Measurements from ENCODE around the gene SVIL.
"Not testable (repeated sequence)": the region's sequence is repeated elsewhere in the genome, so short reads cannot be mapped to it uniquely, and the experiment has no call there.

The SVIL gene

DNA sequence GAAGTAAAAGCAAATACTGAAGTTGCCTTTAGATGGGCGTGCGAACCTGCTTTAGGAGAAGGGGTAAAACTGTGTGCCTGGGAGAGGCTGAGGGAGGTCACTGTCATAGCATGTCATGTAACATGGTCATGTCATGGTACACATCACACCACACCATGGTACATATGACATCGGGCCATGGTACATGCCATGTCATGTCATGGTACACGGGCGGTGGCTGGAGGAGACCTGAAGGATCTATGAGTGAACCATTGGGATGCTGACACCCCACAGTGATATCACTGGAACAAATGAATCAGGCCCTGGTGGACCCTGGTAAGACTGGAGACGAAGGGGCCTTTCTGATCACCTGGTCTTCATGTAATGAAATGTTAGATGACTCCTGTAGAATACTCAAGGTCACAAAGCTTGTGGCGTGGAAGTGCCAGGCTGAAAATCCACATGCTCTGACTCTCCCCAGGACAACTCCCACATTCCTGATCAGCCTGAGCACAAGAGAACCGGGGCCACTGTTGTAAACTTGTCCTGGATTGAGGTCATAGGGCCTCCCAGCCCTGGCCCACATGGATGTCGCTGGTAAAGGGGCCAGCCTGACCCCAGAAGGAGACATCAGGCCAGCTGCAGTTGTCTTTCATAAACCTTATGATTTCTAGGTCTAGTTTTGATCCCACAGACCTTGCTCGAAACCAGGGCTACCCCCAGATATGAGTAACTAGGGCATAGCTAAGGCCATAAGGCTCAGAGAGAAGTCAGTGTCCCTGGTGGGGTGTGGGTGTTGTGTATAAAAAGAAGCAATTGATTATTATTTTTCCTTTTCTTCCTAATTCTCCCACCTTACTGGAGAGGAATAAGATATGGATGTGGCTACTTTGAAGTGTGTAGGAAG is 60.3 kb downstream of the SVIL start:
- not testable (repeated sequence) for DNase-seq (ENCODE audit: low read depth)

- DNase-seq (ENCODE audit: low read depth), result not testable (repeated sequence)
Measured at GRCh38 chr10:29570248-29570647, 64.5 kb downstream of the SVIL start.

- no peak for DNase-seq (ENCODE audit: low read depth)
Measured at GRCh38 chr10:29569795-29570194, 65.0 kb downstream of the SVIL start.

- no peak for DNase-seq (ENCODE audit: low read depth)
Measured at GRCh38 chr10:29567003-29567402, 67.8 kb downstream of the SVIL start.

DNA sequence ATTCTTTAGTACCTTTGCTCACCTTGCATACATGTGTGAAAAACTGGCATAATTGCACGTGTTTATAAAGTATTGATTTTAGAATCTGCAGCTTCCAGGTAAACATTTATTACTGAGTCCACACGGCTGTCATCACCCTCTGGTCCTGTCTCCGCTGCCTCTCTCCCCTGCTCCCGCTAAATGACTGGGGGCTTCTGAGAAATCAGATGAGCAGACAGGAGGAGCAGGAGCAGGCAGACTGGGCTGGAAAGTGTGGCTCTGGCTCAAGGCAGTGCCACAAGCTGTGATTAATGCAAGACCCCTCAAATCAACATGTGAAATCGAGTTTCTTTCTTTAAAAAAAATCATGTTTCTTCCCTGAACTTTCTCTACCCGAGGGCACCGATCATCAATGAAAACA is 68.6 kb downstream of the SVIL start:
- not testable (repeated sequence) for DNase-seq (ENCODE audit: low read depth)

GRCh38 chr10:29563420-29564035 is 71.2 kb downstream of the SVIL start:
- no peak for DNase-seq (ENCODE audit: low read depth)

GRCh38 chr10:29563006-29563405 is 71.8 kb downstream of the SVIL start:
- not testable (repeated sequence) for DNase-seq (ENCODE audit: low read depth)

DNA sequence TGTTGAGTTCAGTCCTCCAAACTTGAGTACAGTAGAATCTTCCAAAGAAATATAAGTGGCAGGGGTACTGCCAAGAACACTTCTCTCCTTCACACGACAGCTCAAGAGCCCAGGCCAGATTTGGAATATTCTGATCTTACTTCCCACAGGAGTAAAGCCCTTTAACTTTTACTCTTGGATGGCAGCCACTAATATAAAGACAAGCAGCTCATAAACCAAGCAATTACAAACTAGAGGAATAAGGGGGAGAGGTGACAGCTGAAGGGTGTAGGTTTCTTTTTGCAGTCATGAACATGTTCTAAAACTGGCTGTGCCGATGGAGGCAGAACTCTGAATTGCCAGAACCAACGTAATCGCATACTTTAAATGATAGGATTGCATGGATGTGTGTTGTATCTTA is 74.8 kb downstream of the SVIL start:
- DNase-seq (ENCODE audit: low read depth), result no peak

DNA sequence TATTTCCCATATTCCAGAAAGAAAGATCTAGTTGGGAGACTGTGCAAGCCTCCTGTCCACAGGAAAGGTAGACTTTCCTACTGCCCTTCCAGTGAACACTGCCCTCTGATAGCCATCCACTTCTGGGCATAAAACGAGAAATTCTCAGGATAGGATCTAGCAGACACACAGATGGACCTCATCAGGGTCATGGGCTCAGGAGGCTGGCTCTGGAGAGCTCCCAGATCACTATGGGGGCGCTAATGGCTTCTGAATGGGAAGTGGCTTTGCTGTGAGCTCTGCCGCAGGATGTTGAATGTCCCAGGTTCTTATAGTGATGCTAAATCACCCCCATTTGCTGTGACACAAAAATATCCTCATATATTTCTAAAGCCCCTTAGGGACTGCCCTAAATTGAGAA is 77.1 kb downstream of the SVIL start:
- no peak for DNase-seq (ENCODE audit: low read depth)

- no peak for DNase-seq (ENCODE audit: low read depth)
Measured at GRCh38 chr10:29555746-29556481, 78.9 kb downstream of the SVIL start.

- no peak for DNase-seq (ENCODE audit: low read depth)
Measured at GRCh38 chr10:29555091-29555745, 79.6 kb downstream of the SVIL start.

DNA sequence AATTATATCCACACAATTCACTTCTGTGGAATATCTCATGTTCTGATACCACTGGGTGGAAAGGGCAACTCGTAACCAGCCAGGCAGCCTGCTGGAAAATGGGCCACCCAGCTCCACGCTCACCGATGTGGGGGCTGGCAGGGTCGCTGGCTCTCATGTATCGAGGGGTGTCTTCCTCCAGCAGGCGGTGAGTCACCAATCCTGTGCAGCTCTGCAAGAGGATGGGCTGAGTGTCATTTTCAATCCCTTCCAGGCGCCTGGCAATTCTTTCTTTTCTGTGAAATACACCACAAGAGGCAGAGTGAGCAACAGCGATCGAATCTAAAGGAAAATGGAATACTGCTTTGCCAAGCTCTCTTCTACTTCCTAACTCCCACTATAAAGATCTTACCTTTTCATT is 80.1 kb downstream of the SVIL start:
- no peak for DNase-seq (ENCODE audit: low read depth)

DNA sequence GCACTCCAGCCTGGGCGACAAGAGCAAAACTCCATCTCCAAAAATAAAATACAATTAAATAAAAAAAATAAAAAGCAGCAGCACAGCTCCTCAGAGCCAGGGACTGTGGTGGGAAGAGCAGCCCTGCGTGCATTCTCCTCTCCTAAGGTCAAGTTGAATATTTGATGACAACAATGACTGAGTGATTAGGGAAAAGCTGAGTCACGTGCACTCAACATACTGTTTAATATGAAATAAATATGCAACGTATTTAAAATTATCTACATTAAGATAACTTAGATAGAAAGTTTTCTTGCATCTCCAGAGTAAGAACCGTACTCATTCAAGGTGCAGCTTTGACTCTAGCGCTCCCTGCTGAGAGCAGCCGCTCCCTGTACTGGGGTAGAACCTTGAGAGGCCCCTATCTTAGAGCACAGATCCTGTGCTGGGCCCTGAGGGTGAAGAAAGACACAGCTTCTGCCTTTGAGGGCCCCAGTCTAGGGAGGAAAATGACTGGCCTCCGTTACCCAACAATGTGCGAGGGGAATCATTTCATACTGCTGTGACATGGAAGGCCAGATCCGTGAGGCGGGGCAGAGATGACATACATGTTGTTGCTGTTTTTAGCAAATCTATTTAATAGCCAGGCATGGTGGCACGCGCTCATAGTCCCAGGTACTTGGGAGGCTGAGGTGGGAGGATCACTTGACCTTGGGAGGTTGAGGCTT is 81.1 kb downstream of the SVIL start:
- no peak for DNase-seq (ENCODE audit: low read depth)

- DNase-seq (ENCODE audit: low read depth), result not testable (repeated sequence)
Measured at GRCh38 chr10:29553116-29553515, 81.7 kb downstream of the SVIL start.

GRCh38 chr10:29549493-29549892 is 85.3 kb downstream of the SVIL start:
- not testable (repeated sequence) for DNase-seq (ENCODE audit: low read depth)

- no peak for DNase-seq (ENCODE audit: low read depth)
Measured at GRCh38 chr10:29546773-29547313, 87.9 kb downstream of the SVIL start.

GRCh38 chr10:29545122-29545521 is 89.6 kb downstream of the SVIL start:
- DNase-seq (ENCODE audit: low read depth), result no peak

GRCh38 chr10:29543715-29544114 is 91.1 kb downstream of the SVIL start:
- no peak for DNase-seq (ENCODE audit: low read depth)

- DNase-seq (ENCODE audit: low read depth), result no peak
Measured at GRCh38 chr10:29542723-29543122, 92.0 kb downstream of the SVIL start.

DNA sequence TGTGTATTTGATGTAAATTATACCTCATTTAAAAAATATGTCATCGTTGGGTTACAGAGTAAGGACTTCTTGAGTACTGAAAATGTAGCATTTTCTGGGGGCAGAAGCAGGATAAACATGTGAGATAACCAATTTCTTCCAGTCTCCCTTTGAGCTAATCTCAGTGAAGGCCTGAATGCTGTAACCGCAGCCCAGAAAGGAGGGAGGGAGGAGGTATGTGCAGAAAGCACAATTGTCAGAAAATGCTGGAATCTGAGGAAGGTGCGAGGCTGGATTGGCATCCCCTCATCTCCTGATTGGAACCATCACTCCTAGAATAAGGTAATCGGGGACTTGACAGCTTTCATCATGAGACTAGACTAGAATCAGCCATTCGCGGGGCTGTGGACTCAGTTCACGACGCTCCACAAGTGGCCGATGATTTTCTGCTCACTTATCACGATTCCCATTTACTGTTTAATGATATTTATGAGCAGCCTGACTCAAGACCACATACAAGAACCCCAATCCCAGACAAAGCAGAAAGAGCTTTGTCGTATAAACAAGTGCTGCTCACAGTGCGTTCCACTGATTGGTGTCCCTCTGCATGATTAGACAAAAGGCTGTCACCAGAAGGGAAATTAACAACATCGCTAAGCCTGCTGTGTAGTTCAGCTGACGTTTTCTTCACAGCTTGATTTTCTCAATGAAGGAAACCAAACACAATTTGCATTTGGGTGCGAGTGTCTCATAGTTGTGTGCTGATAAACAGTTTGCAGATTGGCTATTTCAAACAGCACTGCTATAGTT is 93.2 kb downstream of the SVIL start:
- DNase-seq (ENCODE audit: low read depth), result no peak

DNA sequence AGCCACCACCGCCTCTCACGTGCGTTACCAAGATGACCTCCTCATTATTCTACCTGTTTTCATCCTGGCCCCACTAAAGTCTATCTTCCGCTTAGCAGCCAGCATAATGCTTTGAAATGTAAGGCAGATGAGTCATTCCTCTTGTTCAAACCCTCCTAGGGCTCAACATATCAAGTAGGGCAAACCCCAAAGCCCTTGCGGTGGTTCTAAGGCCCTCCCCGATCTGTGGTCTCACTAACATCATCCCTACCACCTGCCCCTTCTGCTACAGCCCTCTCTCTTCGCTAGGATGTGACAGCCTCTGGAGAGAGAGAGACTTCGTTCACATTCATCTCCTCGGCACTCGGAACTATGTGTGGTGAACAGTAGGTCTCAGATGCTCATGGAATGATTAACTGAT is 94.8 kb downstream of the SVIL start:
- DNase-seq (ENCODE audit: low read depth), result no peak

All from stimulated activated CD8-positive, alpha-beta memory T cell treated with anti-CD3 and anti-CD28 coated beads, Interleukin-15, amount 100 ng/mL, for 24 hours (primary cell).